SK-N-DZ (cell line): ENCODE measurements around the gene TMEM88.

ENCODE experiments used
- DNase-seq: peaks from one replicate; pipeline ENCODE4 v3.0.0-alpha.2; 2015; ENCODE audit warnings: low spot score

TMEM88 gene

DNA sequence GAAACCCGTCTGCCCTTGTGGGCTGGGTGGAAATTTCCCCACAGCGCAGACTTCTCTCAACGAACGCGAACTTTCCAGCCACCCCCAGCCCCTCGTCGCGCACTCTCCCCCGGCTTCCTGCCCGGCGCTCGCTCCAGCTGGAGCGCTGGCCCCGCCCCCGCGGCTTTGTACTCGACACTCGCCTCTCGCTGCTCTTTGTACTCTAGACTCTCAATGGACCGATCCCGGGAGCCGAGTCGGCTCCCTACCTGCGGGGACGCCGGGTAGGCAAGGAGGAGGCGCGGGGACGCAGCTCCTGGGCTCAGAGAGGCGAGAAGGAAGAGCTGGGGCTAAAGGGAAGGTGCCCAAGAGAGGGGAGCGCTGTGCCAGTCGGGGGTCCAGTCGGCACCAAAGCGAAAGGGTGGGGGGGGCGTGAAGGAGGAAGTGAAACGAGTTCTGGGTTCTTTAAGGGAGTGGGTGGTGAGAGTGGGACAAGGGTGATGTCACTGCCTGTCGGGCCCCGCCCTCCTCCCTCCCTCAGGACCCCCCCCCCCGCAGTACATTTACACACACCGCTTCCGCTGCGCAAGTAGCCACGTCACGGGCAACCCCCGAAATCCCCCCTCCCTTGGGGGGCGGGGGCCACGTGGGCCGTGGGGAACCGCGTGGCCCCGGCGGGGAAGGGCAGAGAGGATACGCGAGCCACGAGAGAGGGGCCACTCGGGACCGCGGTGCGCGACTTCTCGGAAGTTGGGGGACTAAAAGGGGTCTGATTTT lies 11.2 kb upstream of the TMEM88 start:
- DNase-seq: peak; percentile 66

DNA sequence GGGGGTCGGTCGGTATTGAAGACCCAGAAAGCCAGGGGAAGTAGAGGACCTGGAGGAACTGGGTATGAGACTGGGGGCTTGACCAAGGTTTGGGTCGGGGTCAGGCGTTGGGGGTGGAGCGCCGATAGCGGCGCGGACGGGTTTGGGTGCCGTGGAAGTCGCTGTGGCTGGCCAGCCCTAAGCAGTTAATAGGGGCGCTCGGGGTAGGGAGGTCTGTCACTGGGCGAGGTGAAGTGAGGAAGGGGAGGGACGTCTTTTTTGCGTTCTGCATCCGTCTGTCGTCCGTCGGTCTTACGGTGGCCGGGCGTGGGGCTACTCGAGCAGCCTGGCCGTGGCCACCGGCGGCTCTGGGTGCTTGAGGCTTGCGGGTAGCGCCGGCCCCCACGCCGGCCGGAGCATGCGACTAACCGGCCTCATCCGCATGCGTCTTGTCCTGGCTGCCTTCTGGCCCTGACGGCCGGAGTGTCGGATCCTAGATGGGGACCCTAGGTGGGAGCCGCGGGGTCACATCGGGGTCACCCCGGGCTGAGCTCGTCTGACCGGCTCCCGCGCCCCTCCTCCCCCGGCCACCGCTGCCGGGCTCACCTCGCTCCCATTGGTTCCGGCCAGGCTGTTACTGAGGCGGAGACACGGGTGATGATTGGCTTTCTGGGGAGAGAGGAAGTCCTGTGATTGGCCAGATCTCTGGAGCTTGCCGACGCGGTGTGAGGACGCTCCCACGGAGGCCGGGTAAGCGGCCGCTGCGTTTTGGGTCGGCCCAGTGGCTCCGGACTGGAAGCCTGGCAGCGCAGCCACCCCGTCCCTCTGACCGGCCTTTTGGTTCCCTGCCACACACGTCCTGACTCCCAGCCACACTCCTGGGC lies 10.3 kb upstream of the TMEM88 start:
- DNase-seq: peak; percentile 93

DNA sequence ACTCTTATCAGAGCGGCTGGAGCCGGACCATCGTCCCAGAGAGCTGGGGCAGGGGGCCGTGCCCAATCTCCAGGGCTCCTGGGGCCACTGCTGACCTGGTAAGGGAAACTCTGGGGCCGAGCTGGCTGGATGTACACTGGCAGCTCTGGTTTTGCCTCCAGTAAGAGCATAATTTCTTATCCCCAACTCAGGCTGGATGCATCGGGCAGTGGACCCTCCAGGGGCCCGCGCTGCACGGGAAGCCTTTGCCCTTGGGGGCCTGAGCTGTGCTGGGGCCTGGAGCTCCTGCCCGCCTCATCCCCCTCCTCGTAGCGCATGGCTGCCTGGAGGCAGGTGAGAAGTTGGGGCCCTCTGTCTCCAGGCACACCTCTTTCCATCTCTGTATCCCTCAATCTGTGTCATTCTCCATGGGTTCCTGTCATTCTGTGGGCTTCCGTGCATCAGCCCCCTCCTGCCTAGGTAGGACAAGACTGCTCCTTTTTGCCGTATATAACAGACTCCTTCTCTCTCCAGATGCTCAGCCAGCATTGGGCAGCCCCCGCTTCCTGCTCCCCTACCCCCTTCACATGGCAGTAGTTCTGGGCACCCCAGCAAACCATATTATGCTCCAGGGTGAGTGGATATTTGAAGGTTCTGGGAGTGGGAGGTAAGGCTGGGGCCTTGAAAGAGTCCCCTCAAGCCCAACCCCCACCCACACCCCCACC lies 9.4 kb upstream of the TMEM88 start:
- no peak for DNase-seq

DNA sequence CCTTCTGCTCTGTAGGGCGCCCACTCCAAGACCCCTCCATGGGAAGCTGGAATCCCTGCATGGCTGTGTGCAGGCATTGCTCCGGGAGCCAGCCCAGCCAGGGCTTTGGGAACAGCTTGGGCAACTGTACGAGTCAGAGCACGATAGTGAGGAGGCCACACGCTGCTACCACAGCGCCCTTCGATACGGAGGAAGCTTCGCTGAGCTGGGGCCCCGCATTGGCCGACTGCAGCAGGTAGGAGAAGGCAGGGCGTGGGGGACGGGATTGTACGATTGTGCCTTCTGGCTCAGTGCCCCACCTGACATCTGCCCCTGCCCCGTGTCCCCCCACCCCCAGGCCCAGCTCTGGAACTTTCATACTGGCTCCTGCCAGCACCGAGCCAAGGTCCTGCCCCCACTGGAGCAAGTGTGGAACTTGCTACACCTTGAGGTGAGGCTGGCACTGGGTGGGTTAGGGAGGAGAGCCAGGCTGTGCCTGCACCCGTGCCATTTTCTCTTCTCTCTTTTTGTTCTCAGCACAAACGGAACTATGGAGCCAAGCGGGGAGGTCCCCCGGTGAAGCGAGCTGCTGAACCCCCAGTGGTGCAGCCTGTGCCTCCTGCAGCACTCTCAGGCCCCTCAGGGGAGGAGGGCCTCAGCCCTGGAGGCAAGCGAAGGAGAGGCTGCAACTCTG lies 8.7 kb upstream of the TMEM88 start:
- DNase-seq: no peak

DNA sequence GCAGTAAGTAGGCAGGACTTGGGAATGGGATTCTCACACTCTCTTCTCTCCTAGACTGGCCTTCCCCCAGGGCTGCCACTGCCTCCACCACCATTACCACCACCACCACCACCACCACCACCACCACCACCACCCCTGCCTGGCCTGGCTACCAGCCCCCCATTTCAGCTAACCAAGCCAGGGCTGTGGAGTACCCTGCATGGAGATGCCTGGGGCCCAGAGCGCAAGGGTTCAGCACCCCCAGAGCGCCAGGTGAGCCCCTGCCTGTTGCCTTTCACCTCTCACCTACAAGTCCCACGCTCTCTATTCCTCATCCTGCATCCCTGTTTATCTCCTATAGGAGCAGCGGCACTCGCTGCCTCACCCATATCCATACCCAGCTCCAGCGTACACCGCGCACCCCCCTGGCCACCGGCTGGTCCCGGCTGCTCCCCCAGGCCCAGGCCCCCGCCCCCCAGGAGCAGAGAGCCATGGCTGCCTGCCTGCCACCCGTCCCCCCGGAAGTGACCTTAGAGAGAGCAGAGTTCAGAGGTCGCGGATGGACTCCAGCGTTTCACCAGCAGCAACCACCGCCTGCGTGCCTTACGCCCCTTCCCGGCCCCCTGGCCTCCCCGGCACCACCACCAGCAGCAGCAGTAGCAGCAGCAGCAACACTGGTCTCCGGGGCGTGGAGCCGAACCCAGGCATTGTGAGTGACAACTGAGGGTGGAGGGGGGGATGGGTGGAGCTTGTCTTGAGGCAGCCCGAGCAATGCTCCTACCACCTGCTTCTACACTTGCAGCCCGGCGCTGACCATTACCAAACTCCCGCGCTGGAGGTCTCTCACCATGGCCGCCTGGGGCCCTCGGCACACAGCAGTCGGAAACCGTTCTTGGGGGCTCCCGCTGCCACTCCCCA lies 7.9 kb upstream of the TMEM88 start:
- no peak for DNase-seq

DNA sequence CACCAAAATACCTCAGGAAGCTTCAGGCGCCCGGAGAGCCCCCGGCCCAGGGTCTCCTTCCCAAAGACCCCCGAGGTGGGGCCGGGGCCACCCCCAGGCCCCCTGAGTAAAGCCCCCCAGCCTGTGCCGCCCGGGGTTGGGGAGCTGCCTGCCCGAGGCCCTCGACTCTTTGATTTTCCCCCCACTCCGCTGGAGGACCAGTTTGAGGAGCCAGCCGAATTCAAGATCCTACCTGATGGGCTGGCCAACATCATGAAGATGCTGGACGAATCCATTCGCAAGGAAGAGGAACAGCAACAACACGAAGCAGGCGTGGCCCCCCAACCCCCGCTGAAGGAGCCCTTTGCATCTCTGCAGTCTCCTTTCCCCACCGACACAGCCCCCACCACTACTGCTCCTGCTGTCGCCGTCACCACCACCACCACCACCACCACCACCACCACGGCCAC lies 6.7 kb upstream of the TMEM88 start:
- no peak for DNase-seq

DNA sequence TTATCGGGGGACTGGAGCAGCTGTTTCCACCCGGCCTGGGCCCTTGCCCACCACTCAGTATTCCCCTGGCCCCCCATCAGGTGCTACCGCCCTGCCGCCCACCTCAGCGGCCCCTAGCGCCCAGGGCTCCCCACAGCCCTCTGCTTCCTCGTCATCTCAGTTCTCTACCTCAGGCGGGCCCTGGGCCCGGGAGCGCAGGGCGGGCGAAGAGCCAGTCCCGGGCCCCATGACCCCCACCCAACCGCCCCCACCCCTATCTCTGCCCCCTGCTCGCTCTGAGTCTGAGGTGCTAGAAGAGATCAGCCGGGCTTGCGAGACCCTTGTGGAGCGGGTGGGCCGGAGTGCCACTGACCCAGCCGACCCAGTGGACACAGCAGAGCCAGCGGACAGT lies 6.1 kb upstream of the TMEM88 start:
- no peak for DNase-seq

DNA sequence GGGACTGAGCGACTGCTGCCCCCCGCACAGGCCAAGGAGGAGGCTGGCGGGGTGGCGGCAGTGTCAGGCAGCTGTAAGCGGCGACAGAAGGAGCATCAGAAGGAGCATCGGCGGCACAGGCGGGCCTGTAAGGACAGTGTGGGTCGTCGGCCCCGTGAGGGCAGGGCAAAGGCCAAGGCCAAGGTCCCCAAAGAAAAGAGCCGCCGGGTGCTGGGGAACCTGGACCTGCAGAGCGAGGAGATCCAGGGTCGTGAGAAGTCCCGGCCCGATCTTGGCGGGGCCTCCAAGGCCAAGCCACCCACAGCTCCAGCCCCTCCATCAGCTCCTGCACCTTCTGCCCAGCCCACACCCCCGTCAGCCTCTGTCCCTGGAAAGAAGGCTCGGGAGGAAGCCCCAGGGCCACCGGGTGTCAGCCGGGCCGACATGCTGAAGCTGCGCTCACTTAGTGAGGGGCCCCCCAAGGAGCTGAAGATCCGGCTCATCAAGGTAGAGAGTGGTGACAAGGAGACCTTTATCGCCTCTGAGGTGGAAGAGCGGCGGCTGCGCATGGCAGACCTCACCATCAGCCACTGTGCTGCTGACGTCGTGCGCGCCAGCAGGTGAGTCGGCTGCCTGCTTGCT lies 5.6 kb upstream of the TMEM88 start:
- DNase-seq: no peak

DNA sequence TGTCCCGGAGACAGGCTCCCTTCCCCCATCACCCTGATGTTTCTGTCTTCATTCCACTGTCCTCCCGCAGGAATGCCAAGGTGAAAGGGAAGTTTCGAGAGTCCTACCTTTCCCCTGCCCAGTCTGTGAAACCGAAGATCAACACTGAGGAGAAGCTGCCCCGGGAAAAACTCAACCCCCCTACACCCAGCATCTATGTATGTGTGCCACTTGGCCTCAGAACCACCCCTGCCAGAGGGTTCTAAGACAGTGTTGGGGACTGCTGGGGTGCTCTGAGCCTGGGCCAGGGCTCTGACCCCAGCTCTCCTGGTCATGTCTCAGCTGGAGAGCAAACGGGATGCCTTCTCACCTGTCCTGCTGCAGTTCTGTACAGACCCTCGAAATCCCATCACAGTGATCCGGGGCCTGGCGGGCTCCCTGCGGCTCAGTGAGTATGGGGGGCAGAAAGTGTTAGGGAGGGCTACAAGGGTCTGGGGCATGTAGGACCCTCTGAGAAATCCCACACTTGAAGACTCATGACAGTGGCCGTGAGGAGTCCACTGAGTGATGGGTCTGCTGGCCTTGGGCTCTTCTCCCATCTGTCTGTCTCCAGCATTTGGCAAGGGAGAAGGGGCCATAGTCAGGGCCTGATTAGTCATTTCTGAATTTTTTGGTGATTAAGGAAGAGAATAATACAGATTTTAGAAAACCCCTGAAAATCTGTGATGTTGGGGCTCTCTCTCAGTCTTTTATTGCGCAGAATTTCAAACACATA lies 4.9 kb upstream of the TMEM88 start:
- no peak for DNase-seq

DNA sequence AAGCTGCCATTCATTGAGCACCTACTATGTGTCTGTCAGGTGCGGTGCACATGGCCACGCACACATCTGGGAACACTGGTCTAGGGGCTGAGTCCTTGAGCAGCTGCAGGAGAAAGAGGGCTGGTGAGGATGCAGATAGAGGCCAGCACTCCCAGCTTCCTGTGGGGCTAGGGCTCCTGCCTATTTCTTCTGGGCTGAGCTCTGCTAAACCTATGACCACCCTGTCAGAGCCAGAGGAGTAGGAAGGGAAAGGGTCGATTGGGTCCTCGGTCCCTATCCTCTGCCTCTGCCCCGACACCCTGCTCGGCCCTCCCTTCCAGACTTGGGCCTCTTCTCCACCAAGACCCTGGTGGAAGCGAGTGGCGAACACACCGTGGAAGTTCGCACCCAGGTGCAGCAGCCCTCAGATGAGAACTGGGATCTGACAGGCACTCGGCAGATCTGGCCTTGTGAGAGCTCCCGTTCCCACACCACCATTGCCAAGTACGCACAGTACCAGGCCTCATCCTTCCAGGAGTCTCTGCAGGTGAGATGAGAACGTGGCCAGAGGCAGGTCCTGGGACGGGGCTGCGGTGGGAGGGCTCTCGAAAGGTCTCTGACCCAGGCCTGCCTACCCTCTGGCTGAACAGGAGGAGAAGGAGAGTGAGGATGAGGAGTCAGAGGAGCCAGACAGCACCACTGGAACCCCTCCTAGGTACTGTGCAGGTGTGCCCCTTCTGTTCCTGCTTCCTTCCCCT lies 4.0 kb upstream of the TMEM88 start:
- no peak for DNase-seq

DNA sequence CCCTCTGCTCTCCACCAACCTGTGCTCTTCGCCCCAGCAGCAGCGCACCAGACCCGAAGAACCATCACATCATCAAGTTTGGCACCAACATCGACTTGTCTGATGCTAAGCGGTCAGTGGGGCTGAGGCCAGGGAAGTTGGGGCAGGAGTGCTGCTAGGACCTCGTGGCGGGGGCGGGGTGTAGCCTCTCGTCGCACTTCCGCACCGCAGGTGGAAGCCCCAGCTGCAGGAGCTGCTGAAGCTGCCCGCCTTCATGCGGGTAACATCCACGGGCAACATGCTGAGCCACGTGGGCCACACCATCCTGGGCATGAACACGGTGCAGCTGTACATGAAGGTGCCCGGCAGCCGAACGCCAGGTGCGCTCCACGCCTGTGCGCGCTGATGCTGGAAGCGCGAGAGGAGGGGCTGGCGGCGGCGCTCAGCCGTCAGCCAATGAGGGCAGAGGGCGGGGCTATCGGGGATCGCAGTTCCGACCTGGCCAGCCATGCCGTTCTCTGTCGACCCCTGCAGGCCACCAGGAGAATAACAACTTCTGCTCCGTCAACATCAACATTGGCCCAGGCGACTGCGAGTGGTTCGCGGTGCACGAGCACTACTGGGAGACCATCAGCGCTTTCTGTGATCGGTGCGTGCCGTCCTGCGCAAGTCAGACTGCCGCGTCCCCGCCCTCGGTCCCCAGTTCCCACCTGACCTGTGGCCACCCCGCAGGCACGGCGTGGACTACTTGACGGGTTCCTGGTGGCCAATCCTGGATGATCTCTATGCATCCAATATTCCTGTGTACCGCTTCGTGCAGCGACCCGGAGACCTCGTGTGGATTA lies 3.2 kb upstream of the TMEM88 start:
- peak; percentile 89 for DNase-seq

DNA sequence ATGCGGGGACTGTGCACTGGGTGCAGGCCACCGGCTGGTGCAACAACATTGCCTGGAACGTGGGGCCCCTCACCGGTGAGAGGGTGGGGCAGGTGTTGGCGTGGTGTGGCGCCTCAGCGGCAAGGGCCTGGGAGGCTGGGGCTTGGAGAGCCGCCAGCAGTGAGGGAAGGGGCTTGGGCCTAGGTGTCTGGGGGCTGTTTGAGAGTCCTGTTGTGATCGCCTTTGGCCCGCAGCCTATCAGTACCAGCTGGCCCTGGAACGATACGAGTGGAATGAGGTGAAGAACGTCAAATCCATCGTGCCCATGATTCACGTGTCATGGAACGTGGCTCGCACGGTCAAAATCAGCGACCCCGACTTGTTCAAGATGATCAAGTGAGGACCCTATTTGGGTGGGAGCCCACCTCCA lies 2.6 kb upstream of the TMEM88 start:
- DNase-seq: no peak

DNA sequence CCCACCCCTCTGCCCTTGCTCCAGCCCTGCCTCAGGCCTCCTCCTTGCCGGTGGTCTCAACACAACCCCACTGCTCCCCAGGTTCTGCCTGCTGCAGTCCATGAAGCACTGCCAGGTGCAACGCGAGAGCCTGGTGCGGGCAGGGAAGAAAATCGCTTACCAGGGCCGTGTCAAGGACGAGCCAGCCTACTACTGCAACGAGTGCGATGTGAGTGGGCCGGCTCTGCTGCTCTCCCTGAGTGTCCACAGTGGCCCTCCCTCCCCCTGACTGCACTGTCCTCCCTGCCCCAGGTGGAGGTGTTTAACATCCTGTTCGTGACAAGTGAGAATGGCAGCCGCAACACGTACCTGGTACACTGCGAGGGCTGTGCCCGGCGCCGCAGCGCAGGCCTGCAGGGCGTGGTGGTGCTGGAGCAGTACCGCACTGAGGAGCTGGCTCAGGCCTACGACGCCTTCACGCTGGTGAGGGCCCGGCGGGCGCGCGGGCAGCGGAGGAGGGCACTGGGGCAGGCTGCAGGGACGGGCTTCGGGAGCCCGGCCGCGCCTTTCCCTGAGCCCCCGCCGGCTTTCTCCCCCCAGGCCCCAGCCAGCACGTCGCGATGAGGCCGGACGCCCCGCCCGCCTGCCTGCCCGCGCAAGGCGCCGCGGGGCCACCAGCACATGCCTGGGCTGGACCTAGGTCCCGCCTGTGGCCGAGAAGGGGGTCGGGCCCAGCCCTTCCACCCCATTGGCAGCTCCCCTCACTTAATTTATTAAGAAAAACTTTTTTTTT lies 1.8 kb upstream of the TMEM88 start:
- DNase-seq: no peak

DNA sequence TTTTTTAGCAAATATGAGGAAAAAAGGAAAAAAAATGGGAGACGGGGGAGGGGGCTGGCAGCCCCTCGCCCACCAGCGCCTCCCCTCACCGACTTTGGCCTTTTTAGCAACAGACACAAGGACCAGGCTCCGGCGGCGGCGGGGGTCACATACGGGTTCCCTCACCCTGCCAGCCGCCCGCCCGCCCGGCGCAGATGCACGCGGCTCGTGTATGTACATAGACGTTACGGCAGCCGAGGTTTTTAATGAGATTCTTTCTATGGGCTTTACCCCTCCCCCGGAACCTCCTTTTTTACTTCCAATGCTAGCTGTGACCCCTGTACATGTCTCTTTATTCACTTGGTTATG lies 1.2 kb upstream of the TMEM88 start:
- DNase-seq: no peak

DNA sequence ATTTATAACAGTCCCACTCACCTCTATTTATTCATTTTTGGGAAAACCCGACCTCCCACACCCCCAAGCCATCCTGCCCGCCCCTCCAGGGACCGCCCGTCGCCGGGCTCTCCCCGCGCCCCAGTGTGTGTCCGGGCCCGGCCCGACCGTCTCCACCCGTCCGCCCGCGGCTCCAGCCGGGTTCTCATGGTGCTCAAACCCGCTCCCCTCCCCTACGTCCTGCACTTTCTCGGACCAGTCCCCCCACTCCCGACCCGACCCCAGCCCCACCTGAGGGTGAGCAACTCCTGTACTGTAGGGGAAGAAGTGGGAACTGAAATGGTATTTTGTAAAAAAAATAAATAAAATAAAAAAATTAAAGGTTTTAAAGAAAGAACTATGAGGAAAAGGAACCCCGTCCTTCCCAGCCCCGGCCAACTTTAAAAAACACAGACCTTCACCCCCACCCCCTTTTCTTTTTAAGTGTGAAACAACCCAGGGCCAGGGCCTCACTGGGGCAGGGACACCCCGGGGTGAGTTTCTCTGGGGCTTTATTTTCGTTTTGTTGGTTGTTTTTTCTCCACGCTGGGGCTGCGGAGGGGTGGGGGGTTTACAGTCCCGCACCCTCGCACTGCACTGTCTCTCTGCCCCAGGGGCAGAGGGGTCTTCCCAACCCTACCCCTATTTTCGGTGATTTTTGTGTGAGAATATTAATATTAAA lies 638 bp upstream of the TMEM88 start:
- DNase-seq: no peak

DNA sequence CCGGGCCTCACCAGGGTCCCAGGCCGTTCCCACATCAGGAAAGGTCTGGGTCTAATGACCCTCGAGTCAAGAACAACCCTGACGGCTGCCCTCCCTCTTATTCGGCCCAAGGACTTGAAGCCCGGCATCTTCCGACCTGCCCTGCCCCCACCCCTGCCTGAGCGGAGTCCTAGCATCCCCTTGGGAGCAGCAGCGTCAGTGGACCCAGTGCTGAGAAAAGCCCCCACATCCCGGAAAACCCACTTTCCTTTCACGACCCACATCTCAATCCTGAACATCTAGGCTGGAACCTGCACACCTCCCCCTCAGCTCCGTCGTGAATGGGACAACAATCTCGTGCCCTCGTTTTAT lies 769 bp downstream of the TMEM88 start:
- DNase-seq: no peak
